NOMO-1 treated with DMSO at 0.1 percent for 48 hours (cell line): ENCODE data around the gene PI4KA.
"Not testable (repeated sequence)": the region's sequence is repeated elsewhere in the genome, so short reads cannot be mapped to it uniquely, and the experiment has no call there.

ENCODE experiments used
- DNase-seq: peaks from one replicate; lab custom pipeline; 2025; ENCODE audit not compliant: unreplicated experiment; lab: John Stamatoyannopoulos, UW

Gene PI4KA

GRCh38 chr22:20779014-20779817 lies 79.4 kb downstream of the PI4KA start:
- no peak for DNase-seq

GRCh38 chr22:20777420-20778177 lies 81.0 kb downstream of the PI4KA start:
- no peak for DNase-seq

GRCh38 chr22:20776624-20777405 lies 81.8 kb downstream of the PI4KA start:
- no peak for DNase-seq

- DNase-seq, result no peak
These were observed 83.2 kb downstream of the PI4KA start for GRCh38 chr22:20775342-20775895.

GRCh38 chr22:20774882-20775281 lies 83.7 kb downstream of the PI4KA start:
- no peak for DNase-seq

- no peak for DNase-seq
These were observed 84.8 kb downstream of the PI4KA start, which contains the start of gene SERPIND1 for GRCh38 chr22:20773793-20774212. TSS of gene SERPIND1 (plus strand) at chr22:20774113. CDS start at chr22:20779313, 5,200 bp downstream.

GRCh38 chr22:20771918-20772625 lies 86.5 kb downstream of the PI4KA start:
- DNase-seq, result no peak

GRCh38 chr22:20769496-20769826 lies 89.2 kb downstream of the PI4KA start:
- not testable (repeated sequence) for DNase-seq

GRCh38 chr22:20766530-20766929 lies 92.1 kb downstream of the PI4KA start:
- no peak for DNase-seq

GRCh38 chr22:20765938-20766337 lies 92.7 kb downstream of the PI4KA start:
- DNase-seq, result no peak

- no peak for DNase-seq
These were observed 93.9 kb downstream of the PI4KA start for GRCh38 chr22:20764729-20765128.

- DNase-seq, result no peak
These were observed 94.2 kb downstream of the PI4KA start for GRCh38 chr22:20764471-20764720.

GRCh38 chr22:20763630-20764470 lies 94.8 kb downstream of the PI4KA start:
- no peak for DNase-seq

- no peak for DNase-seq
These were observed 96.3 kb downstream of the PI4KA start for GRCh38 chr22:20762233-20762796.

GRCh38 chr22:20761536-20761935 lies 97.1 kb downstream of the PI4KA start:
- no peak for DNase-seq

- DNase-seq, result no peak
These were observed 98.5 kb downstream of the PI4KA start for GRCh38 chr22:20760084-20760483.

GRCh38 chr22:20758688-20759087 lies 99.9 kb downstream of the PI4KA start:
- DNase-seq, result no peak

GRCh38 chr22:20756846-20757245 lies 101.8 kb downstream of the PI4KA start:
- no peak for DNase-seq

GRCh38 chr22:20752873-20753272 lies 105.7 kb downstream of the PI4KA start:
- no peak for DNase-seq
